ENCODE measurements around the gene RASA3. TPM values are rescaled to one million over a fixed set of nuclear protein-coding genes. Genes with fewer than 3 reads are reported as not detected.
A peak's percentile ranks its signal among the peaks of the same experiment; 100 is the strongest.
"Not testable (repeated sequence)": the region's sequence is repeated elsewhere in the genome, so short reads cannot be mapped to it uniquely, and the experiment has no call there.

The RASA3 gene
- polyA plus RNA-seq, 12 donors = 8.9 to 23.0 (median 20.0) TPM; not detected in 1

DNA sequence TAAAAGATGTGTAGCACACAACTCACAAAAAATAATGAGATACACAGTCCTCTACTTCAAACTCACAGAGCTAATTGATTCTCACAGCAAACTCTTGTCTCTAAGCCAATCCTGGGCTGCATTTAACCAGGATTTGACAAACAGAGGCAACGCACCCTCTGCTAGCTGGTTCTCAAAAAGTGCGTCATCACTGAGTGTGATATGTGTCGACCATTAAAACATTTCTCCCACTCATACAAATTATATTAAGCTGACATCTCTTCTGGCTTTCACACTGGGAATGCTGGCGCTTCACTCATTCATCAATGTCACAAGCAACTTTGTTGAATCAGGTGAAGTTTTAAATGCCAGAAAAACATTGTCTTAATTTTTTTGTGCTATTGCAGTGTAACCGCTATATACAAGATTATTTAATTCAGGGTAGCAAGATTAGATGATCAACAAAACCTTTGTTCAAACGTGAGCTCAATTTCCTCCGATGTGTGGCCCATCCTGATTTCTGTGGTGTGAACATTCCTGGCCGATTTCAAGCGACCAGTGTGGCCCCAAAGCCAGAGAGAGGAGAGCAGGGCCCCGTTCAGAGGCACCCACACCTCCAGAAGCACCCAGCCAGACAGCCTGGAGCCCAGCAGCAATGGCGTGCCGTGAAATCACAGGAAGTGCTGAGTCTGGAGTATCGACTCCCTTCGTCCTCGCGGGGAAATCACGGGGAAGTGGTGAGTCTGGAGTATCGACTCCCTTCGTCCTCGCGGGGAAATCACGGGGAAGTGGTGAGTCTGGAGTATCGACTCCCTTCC, 49.4 kb downstream of the RASA3 start:
- no peak for DNase-seq

DNA sequence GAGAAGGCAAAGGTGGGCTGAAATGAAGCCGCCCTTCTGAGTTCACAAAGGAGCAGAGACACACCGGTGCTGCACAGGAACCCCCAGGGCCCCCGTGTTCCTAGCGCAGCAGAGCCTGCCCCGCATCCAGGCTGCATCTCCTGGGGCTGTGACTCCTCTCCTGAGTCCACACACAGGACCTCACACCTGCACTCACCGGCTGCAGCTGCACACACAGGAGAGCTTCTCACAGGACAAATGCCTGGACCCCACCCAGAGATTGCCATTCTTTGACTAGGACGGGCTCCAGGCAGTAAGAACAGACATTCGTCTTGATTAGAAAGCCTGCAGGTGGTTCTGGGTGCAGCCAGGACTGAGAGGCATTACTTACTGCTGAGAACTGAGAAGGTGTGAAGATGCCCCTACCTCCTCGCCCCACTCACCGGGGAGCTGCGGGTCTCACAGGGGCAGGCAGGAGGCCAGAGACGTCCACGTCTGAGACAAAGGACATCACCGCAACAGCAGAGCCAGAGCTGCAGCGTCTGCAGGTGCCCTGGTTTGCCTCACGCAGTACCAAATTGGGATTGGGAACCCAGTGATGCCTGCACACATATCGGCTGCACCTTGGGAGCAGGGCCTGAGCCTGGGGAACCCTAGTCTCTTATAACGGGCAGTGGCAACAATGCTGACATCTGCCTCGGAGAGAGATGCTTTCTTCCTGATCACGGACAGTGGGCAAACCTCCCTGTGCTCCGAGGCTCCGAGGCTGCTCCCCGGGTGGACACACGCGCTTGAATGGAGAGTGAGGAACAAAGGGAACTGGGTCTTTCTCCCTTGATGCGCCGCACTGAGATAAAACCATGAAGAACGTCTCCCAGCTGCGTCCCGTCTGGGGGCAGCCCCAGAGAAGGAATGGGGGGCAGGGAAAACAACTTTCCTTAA, 50.4 kb downstream of the RASA3 start:
- DNase-seq = no peak

DNA sequence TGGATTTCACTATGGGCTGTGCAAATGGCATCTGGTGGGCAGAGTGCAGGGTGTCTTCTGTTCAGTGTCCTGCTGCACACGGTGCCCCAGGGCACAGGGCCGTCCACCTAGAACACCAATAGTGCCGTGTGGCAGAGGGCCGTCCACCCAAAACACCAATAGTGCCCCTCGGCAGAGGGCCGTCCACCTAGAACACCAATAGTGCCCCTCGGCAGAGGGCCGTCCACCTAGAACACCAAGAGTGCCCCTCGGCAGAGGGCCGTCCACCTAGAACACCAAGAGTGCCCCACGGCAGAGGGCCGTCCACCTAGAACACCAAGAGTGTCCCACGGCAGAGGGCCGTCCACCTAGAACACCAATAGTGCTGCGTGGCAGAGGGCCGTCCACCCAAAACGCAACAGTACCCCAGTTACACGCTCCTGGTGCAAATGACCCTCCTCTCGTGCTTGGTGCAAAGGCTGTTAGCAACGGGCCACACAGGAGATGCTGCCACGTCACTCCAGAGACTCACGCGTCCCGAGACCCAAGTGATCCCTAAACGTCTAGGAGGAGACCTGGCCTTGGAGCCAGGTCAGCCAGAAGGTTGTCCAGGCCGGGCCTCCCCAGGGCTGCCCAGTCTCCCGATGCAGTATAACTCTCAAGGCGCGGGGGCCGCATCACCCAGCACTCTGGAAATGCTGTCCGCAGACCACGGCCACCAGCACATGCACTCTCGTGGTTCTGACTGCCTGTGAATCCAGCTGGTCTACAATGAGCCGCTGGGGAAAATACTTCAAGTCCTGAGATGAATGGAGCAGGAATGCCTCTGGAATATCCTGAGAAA, 51.5 kb downstream of the RASA3 start:
- no peak for DNase-seq

DNA sequence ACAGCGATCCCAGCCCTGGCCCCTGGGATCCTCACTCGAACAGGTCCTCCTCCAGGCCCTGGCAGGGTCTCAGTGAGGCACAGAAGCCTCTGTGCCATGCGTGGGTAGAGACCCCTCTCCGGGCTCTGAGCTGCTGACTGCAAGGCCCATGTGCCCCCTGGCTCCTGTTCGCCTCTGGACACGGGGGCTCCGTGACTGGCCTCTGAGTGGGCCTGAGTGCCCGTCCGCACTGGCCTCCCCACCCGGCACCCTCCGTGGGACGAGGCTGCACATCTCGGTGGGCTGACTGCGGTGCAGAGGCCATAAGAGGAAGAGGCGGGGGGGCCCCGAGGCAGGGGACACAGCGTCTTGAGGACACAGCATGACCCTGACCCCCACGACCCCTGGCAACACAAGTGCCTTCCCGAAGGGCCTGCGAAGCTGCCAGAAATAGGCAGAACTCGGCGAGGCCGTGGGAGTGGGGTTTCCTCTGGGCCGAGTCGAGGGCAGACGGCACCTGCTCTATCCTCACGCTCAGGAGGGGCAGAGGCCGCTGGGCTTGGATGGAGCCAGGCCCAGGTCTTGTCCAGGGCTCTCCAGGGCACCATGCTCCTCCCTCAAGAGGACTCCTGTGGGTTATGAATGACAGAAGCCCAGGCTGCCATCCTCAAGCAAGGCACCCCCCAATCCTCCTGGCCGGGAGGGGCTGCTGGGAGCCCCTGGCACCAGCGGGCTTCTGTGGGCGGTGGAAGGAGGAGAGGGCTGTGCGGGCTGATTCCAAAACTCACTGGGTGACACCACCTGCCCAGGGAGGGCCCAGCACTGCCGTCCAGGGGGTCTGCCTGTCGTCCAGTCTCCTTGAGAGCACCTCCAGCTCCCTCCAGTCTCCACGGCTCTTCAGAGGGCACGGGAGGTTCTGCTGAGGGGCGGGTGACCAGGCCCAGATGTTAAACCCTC, 52.6 kb downstream of the RASA3 start:
- DNase-seq = no peak

DNA sequence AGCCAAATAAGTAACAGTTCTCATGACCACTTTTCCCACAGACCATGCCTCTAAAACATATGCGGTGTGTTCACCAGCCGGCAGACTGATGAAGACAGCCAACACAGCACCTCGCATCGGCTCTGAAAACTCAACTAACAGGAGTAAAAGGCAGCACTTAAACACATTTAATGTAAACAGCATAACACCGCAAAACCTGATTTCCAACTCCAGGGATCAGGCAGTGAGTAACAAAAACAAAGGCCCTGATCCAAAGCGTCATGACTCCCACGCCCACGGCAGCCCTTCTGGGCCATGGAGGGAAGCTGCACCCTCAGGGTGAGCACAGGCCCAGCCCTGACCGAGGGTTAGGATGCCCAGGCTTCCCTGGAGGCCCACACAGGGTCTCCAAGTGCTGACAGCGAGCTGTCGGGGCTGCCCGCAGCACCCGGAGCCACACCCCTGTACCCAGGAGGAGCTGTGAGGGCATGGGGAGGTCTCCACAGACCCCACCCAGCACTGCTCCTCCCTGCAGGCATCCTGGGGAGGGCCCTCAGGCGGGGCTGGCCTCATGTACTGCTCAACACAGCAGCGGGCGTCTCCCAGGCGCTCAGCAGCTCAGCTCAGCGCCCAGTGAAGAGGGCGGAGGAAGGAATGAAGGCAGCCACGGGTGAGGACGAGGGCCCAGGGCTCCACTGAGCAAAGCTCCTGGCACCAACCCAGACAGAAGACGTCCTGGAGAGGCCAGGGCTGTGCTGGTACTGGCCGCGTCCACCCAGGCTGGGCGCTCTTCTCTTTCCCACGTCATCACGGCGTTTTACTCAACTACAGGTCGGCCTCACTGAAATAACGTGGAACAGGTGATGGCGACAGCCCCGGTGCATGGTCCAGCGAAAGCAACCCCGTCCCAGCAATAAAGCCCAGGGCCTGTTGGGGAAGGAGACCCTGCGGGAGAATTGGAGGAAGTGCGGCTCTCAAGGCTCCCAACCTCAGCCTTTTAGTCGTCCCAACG, 53.7 kb downstream of the RASA3 start:
- no peak for DNase-seq

DNA sequence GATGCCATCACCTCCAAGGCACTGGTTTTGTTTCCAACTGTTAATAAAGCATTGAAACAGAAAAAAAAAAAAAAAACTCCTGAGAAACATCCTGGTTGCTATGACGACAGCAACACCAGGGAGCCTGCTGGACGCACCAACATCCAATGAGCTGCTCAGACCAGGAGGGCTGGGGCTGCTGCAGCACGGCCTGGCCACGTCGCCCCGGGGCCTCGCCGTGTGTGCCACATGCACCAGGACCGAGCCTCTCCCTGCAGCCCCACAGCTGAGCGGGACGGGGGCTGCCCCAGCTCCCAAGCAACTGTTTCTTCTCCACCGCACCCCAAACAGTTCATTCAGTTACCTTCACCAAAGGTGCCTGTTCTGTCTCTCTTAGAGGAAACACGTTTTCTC, 54.5 kb downstream of the RASA3 start:
- peak; percentile 75 for DNase-seq

DNA sequence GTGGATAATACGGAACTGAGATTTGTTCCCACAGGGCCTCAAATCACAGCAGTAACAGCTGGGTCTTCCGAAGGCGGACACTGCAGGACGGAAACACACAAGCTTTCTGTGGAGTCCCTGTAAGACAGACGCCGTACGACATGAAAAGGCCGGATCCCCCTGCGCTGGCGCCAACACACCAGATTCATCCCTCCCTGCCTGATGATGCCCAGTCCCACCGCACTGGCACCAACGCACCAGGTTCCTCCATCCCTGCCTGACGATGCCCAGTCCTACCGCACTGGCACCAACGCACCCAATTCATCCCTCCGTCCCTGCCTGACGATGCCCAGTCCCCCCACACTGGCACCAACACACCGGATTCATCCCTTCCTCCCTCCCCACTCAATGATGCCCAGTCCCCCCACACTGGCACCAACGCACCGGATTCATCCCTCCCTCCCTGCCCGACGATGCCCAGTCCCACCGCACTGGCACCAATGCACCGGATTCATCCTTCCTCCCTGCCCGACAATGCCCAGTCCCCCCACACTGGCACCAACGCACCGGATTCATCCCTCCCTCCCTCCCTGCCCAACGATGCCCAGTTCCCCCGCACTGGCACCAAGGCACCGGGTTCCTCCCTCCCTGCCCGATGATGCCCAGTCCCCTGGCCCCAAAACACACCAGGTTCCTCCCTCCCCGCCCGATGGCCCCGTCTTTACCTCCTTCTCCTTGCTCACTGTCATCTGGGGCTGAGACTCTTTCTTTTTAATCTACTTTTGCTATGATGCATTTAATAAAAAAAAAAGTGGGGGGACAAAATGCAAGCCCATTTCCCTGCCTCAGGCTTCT, 55.1 kb downstream of the RASA3 start:
- DNase-seq = no peak

DNA sequence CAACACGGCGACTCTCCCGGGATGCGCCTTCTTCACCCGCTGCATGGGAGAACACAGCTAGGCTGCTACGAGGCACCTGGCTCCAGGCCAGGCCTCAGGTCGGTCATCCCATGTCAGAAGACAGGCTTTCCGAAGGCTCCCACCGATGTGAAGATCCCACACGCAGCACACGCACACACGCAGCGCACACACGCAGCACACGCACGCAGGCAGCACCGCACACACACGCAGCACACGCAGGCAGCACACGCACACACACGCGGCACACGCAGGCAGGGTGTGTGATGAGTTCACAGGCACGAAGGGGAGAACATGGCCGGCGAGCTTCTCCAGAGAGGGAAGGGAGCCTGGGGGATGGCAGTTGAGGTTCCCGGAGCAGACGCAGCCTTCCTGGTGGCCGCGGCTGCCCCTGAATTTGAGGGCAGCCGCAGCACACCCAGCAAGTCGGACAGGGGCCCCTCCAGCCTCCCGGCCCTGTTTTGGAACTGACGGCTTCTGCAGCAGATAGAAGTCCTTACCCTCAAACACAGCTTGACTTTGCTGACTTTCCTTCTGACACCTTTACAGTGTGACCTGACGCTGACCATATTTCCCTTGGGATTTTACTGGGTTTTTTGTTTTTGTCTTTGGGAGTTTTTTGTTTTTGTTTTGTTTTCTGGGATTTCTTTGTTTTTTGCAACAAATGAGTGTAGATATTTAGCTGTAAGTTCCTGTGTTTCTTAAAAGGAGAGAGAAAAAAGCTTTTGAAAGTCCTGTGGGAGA, 55.9 kb downstream of the RASA3 start:
- no peak for DNase-seq

DNA sequence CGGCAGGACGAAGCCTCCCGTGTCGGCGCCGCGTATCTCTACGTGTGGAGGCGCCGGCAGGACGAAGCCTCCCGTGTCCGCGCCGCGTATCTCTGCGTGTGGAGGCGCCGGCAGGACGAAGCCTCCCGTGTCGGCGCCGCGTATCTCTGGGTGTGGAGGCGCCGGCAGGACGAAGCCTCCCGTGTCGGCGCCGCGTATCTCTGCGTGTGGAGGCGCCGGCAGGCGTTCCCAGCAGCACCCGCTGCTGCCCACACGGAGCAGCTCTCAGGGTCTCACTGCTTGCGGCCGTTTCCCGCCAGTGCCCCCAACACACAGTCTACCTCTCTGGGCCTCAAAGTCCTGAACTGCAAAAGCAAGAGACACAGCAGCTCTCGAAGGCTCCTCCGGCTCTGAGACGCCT, 56.6 kb downstream of the RASA3 start:
- not testable (repeated sequence) for DNase-seq

DNA sequence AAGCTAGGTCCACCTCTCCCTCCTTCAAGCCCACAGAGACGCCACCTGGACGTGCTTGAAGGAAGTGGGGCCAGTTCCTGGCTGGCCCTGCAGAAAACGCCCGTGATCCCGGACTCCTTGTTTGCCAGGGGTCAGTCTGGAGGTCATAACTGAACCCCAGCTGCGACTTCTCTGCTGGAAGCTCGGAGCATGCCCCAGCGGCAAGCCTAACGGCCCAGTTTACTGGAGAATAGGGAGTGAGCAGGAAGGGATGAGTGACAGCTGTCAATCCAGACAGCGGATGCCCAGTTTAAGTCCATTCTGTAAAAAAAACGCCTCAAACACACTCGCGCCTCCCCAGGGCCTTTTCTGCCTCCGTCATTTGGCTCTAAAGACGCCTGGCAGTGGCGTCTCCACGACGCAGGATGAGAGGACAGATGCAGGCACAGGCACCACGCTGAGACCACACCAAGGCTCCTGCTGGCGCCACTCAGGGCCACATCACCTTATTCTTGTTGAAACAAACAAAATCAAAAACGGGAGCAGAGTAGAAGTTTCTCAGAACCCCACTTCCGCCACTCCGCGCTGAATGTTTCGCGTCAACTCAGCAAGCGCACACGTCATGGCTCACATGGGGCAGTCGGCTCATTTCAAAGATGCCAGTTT, 57.6 kb downstream of the RASA3 start:
- DNase-seq = no peak

DNA sequence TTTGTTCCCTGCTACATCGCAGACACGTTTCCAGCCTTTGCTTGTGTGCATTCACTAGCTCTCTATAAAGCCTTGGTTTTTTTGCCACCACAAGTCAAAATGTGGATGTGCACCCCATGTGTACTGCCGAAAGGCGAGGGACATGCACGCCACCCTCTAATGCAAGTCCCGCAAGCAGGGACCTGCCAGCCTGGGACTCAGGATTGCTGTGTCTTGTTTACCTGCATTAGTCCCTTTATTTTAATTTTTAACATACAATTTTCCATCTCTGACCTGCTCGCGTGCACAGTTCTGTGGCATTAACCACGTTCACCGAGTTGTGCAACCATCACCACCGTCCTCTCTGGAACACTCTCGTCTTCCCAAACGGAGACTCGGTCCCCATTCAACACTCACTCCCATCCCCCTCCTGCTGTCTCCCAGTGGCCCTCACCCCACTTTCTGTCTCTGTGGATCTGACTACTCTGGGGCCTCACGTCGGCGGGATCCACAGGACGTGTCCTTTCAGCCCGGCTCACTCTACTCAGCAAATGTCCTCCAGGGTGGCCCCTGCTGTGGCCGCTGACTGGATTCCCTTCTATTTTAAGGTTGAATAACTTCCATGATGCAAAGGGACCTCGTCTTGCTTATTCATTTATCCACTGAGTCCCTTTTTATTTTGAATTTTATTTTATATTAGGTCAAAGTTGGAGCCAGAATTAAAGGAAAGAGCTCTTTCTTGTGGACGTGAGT, 58.4 kb downstream of the RASA3 start:
- DNase-seq = no peak

DNA sequence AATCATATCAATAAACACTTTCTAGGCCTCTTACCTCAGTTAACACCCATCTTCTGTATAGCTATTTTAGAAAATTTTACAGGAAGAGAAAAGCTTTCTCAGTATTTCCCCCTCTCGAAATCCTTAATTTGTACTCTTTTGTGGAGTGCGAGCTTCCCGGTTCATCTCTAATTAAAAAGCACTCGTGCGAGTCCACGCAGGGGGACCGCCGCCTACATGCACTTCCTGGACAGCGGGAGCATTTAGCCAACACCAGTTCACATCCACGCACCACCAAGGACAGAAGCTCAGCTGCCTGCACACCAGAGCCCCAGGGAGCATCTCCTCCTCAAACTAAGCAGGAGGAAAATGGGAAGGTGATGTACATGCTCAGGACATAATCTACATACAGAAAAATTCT, 60.0 kb downstream of the RASA3 start:
- no peak for DNase-seq

DNA sequence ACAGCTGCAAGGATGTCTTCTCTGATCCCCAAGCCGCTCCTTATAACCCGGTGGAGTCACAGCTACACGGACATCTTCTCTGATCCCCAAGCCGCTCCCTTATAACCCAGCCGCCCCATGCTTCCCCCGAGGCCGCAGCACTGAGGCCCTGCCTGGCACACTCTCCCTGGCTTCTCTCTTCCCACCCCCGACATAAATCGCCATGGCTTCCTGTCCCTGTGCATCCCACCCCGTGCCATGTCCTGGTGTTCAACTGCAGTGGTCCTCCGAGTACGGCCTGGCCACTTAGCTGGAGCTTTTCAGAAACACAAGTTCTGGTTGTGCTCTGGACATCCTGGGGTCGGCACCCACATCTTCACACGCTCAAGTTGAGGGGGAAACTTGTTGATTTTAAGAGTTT, 60.4 kb downstream of the RASA3 start:
- DNase-seq = no peak

DNA sequence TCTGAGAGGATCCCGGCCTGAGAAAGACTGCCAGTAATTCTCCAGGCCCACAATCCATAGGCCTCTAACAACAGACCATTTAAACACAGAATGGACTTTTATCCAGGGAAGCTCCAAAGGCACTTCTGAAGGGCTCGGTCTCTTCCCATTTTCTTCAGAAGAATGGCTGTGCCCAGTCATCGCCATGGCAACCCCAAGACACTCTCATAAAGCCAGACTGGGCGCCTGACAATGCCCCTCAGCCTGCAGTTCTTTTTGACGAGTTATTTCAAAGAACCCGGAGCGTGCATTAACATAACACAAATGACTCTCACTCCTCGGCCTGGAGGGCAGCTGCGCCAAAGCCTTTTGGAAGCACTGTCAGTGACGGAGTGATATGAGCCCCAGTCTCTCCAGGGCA, 61.0 kb downstream of the RASA3 start:
- DNase-seq = no peak

DNA sequence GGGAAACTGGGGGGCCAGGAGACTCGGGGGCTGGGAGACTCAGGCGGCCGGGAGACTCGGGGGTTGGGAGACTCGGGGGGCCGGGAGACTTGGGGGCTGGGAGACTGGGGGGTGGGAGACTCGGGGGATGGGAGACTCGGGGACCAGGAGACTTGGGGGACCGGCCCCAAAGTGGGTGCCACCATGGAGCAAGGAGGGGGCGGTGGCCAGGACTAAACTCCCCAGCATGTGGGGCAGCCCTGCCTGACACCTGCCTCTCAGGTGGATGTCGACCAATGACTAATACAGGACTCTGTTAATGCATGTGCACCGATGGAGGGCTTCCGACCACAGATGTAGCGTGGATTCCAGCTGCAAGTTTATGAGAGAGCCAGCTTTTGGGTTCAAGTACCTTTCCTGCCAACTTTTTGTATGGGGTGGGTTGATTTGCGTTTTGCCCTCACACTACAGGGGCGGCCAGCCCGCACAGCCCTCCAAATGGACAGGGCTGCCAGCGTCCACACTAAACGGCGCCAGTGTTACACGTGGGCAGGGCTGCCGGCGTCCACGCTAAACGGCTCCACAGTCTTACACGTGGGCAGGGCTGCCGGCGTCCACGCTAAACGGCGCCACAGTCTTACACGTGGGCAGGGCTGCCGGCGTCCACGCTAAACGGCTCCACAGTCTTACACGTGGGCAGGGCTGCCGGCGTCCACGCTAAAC, 62.2 kb downstream of the RASA3 start:
- no peak for DNase-seq
